Mammary epithelial cell (primary cell): ENCODE measurements around the gene TMX3.

Experiments used
- EZH2 ChIP-seq: IDR thresholded peaks from 2 replicates; pipeline ENCODE4 v1.6.1; 2012; ENCODE audit warnings: low read length, inconsistent platforms, borderline replicate concordance
- TF ChIP-seq, protein P1 (sequence below), 2 donors: IDR thresholded peaks in 1 of 2; conservative IDR thresholded peaks in 1 of 2; 2 replicates each; pipeline ENCODE4 v1.5.1; 2011 to 2012; ENCODE audit warnings: inconsistent platforms in 2 of 2, low read length in 2 of 2, mild to moderate bottlenecking in 2 of 2, control low read depth in 1 of 2, low read depth in 1 of 2; ENCODE audit not compliant: insufficient read depth in 1 of 2; ENCODE audit errors: extremely low read depth in 1 of 2

DNA sequence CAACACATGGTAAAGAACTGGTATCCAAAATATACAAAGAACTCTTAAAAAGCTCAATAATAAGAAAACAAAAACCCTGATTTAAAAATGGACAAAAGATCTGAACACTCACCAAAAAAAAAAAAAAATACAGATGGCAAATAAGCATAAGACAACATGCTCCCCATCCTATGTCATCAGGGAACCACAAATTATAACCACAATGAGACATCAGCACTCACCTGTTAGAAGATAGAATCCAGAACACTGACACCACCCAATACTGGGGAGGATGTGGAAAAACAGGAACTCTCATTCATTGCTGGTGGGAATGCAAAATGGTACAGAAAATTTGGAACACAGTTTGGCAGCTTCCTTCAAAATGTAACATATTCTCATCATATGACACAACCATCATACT lies 66.7 kb downstream of the TMX3 start:
- TF ChIP-seq, protein P1, sequence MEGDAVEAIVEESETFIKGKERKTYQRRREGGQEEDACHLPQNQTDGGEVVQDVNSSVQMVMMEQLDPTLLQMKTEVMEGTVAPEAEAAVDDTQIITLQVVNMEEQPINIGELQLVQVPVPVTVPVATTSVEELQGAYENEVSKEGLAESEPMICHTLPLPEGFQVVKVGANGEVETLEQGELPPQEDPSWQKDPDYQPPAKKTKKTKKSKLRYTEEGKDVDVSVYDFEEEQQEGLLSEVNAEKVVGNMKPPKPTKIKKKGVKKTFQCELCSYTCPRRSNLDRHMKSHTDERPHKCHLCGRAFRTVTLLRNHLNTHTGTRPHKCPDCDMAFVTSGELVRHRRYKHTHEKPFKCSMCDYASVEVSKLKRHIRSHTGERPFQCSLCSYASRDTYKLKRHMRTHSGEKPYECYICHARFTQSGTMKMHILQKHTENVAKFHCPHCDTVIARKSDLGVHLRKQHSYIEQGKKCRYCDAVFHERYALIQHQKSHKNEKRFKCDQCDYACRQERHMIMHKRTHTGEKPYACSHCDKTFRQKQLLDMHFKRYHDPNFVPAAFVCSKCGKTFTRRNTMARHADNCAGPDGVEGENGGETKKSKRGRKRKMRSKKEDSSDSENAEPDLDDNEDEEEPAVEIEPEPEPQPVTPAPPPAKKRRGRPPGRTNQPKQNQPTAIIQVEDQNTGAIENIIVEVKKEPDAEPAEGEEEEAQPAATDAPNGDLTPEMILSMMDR (conservative IDR thresholded peaks at IDR 0.05 in 1 of 2, IDR thresholded peaks at IDR 0.05 in 1 of 2; ENCODE audit: extremely low read depth in 1 of 2, insufficient read depth in 1 of 2, low read depth in 1 of 2, low read length in 2 of 2), result no peak
- no peak for TF ChIP-seq EZH2
